Fibroblast of pulmonary artery (primary cell): Measurements from ENCODE around the gene KLHL25.

Experiments
- DNase-seq: peaks from one replicate; pipeline ENCODE4 v3.0.0-alpha.2; 2010; ENCODE audit warnings: low read depth
- H3K4me3 ChIP-seq: replicated peaks from 2 replicates; pipeline ENCODE4 v1.5.1; 2011; ENCODE audit warnings: low read depth, mild to moderate bottlenecking, control low read depth, low read length, moderate library complexity
- CTCF ChIP-seq: IDR thresholded peaks from 2 replicates; pipeline ENCODE4 v1.5.1; 2011; ENCODE audit warnings: mild to moderate bottlenecking, control low read depth, low read length, inconsistent platforms; ENCODE audit errors: missing control alignments

KLHL25 gene

GRCh38 chr15:85760531-85761371, 34.0 kb downstream of the KLHL25 start:
- TF ChIP-seq CTCF: no peak
- no peak overlapping the region for H3K4me3 ChIP-seq
- no peak for DNase-seq

- no peak overlapping the region for H3K4me3 ChIP-seq
- TF ChIP-seq CTCF: no peak
- no peak for DNase-seq
Observed at GRCh38 chr15:85760049-85760448, 34.7 kb downstream of the KLHL25 start.

GRCh38 chr15:85759376-85759775, 35.3 kb downstream of the KLHL25 start:
- H3K4me3 ChIP-seq: no peak overlapping the region
- no peak for TF ChIP-seq CTCF
- no peak for DNase-seq

- no peak overlapping the region for H3K4me3 ChIP-seq
- no peak for TF ChIP-seq CTCF
- no peak for DNase-seq
Observed at GRCh38 chr15:85758655-85758978, 36.1 kb downstream of the KLHL25 start.

GRCh38 chr15:85757939-85758654, 36.6 kb downstream of the KLHL25 start:
- DNase-seq: no peak

More at GRCh38 chr15:85757939-85758654, 36.6 kb downstream of the KLHL25 start:
- no peak for TF ChIP-seq CTCF
- H3K4me3 ChIP-seq: no peak overlapping the region
